ENCODE results near the gene PLGRKT.
"Not testable (repeated sequence)": the region's sequence is repeated elsewhere in the genome, so short reads cannot be mapped to it uniquely, and the experiment has no call there.

DNA sequence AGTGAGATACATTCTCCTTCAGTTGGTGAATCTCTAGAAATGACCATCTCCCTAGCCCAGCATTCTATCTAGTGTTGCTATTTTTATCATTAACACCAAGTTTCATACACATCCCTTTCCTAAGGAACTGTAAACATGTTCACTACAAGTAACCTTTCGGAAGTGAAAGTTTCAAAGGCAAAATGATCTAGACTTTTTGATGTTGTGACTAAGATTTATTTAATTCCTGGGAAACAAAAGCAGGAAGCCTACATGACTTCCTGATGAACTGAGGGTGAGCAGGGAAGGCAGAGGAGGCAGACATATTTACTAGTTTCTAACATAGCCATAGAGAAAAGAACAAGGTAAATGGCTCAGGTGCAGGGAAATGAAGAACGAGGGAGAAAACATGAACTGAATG lies 43.7 kb downstream of the PLGRKT start:
- TF ChIP-seq, protein P1, sequence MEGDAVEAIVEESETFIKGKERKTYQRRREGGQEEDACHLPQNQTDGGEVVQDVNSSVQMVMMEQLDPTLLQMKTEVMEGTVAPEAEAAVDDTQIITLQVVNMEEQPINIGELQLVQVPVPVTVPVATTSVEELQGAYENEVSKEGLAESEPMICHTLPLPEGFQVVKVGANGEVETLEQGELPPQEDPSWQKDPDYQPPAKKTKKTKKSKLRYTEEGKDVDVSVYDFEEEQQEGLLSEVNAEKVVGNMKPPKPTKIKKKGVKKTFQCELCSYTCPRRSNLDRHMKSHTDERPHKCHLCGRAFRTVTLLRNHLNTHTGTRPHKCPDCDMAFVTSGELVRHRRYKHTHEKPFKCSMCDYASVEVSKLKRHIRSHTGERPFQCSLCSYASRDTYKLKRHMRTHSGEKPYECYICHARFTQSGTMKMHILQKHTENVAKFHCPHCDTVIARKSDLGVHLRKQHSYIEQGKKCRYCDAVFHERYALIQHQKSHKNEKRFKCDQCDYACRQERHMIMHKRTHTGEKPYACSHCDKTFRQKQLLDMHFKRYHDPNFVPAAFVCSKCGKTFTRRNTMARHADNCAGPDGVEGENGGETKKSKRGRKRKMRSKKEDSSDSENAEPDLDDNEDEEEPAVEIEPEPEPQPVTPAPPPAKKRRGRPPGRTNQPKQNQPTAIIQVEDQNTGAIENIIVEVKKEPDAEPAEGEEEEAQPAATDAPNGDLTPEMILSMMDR (conservative IDR thresholded peaks at IDR 0.05; ENCODE audit: low read depth, low read length), result not testable (repeated sequence)
- TF ChIP-seq EZH2 (IDR thresholded peaks at IDR 0.05; ENCODE audit: borderline replicate concordance, low read depth, low read length, poor library complexity, severe bottlenecking), result not testable (repeated sequence)
